GM23338 (cell line): ENCODE measurements around the gene CLUH. TPM values are rescaled to one million over a fixed set of nuclear protein-coding genes. Genes with fewer than 3 reads are reported as not detected.

Source experiments
- ATAC-seq: fragments of 200-7000 bp; cut with Tn5 transposase; 3 replicates; pipeline ENCODE4 v1.9.1; 2020
- DNase-seq: peaks from one replicate; pipeline ENCODE4 v3.0.0-alpha.2; 2015; ENCODE audit warnings: low spot score
- H2AFZ ChIP-seq: fragments of 200-600 bp; sonication (generic); 2 replicates; pipeline ENCODE4 v1.8.0; 2016; ENCODE audit warnings: antibody characterized with exemption, mild to moderate bottlenecking, moderate library complexity
- H3F3A ChIP-seq: fragments of 200-600 bp; sonication (generic); replicated peaks from 2 replicates; pipeline ENCODE4 v1.8.0; 2017; ENCODE audit warnings: antibody characterized with exemption, mixed run types, low read depth
- H3K27ac ChIP-seq: fragments of 200-600 bp; sonication (generic); 2 replicates; pipeline ENCODE4 v1.6.1; 2016; ENCODE audit warnings: low read depth
- H3K27me3 ChIP-seq: fragments of 200-600 bp; sonication (generic); 2 replicates; pipeline ENCODE4 v1.8.0; 2016; ENCODE audit warnings: mild to moderate bottlenecking, mixed run types, moderate library complexity; ENCODE audit not compliant: insufficient read depth
- H3K36me3 ChIP-seq: fragments of 200-600 bp; sonication (generic); 2 replicates; pipeline ENCODE4 v1.8.0; 2016; ENCODE audit warnings: mild to moderate bottlenecking; ENCODE audit not compliant: insufficient read depth
- H3K4me1 ChIP-seq: fragments of 200-600 bp; sonication (generic); 2 replicates; pipeline ENCODE4 v1.8.0; 2016; ENCODE audit warnings: mild to moderate bottlenecking, moderate library complexity; ENCODE audit not compliant: insufficient read depth
- H3K4me2 ChIP-seq: fragments of 200-600 bp; sonication (generic); 2 replicates; pipeline ENCODE4 v1.7.1; 2017; ENCODE audit warnings: mixed run types
- H3K4me3 ChIP-seq: fragments of 200-600 bp; sonication (generic); 2 replicates; pipeline ENCODE4 v1.6.1; 2016; ENCODE audit warnings: mixed run types
- H3K79me2 ChIP-seq: fragments of 200-600 bp; sonication (generic); replicated peaks from 2 replicates; pipeline ENCODE4 v1.8.0; 2017; ENCODE audit warnings: mild to moderate bottlenecking; ENCODE audit not compliant: insufficient read depth
- H3K9me2 ChIP-seq: fragments of 200-600 bp; sonication (generic); 2 replicates; pipeline ENCODE4 v1.8.0; 2017; ENCODE audit not compliant: insufficient read depth
- H4K20me1 ChIP-seq: fragments of 200-600 bp; sonication (generic); replicated peaks from 2 replicates; pipeline ENCODE4 v1.8.0; 2017; ENCODE audit warnings: mild to moderate bottlenecking; ENCODE audit not compliant: insufficient read depth
- H3K27ac Mint-ChIP-seq: 2 replicates; pipeline ENCODE4 v1.8.0; 2020; ENCODE audit warnings: inconsistent platforms, mild to moderate bottlenecking, moderate library complexity, mixed read lengths
- H3K27me3 Mint-ChIP-seq: 3 replicates; pipeline ENCODE4 v1.8.0; 2022; ENCODE audit warnings: low read depth, mild to moderate bottlenecking, moderate library complexity, mixed read lengths, inconsistent platforms; ENCODE audit not compliant: insufficient read depth, poor library complexity
- H3K36me3 Mint-ChIP-seq: 3 replicates; pipeline ENCODE4 v1.8.0; 2021; ENCODE audit warnings: low read depth, mild to moderate bottlenecking, inconsistent platforms, moderate library complexity, mixed read lengths
- H3K4me1 Mint-ChIP-seq: 3 replicates; pipeline ENCODE4 v1.8.0; 2020; ENCODE audit warnings: mild to moderate bottlenecking, inconsistent platforms, mixed read lengths
- H3K4me3 Mint-ChIP-seq: 3 replicates; pipeline ENCODE4 v1.8.0; 2021; ENCODE audit warnings: moderate library complexity, mild to moderate bottlenecking, inconsistent platforms, mixed read lengths
- H3K9me3 Mint-ChIP-seq: 3 replicates; pipeline ENCODE4 v1.8.0; 2020; ENCODE audit warnings: moderate library complexity, mild to moderate bottlenecking, inconsistent platforms, mixed read lengths
- CREB1 ChIP-seq: fragments of 250-450 bp; sonication (Bioruptor Pico); IDR thresholded peaks from 2 replicates; pipeline ENCODE4 v1.5.0; 2020; ENCODE audit warnings: low read depth, mild to moderate bottlenecking, moderate library complexity
- CTCF ChIP-seq, 2 experiments: fragments of 200-600 bp in 1 of 2; sonication (generic) in 1 of 2; conservative IDR thresholded peaks; 2 replicates each; pipeline versions ENCODE4 v1.5.1 to v1.6.1; 2016 to 2017; ENCODE audit warnings: antibody characterized with exemption in 2 of 2, low read depth in 2 of 2, mild to moderate bottlenecking in 2 of 2, moderate library complexity in 1 of 2
- ETS1 ChIP-seq: IDR thresholded peaks from 2 replicates; pipeline ENCODE4 v1.6.1; 2016; ENCODE audit warnings: antibody characterized with exemption
- EZH2 ChIP-seq: fragments of 200-600 bp; sonication (generic); IDR thresholded peaks from one replicate; pipeline ENCODE4 v1.8.0; 2017; ENCODE audit warnings: antibody characterized with exemption, mild to moderate bottlenecking, low read depth; ENCODE audit not compliant: unreplicated experiment
- EZH2phosphoT487 ChIP-seq: fragments of 200-600 bp; sonication (generic); IDR thresholded peaks from one replicate; pipeline ENCODE4 v1.8.1; 2018; ENCODE audit warnings: antibody characterized with exemption; ENCODE audit not compliant: unreplicated experiment
- JUNB ChIP-seq: IDR thresholded peaks from one replicate; pipeline ENCODE4 v1.6.1; 2016; ENCODE audit warnings: antibody characterized with exemption; ENCODE audit not compliant: unreplicated experiment
- POLR2AphosphoS5 ChIP-seq: IDR thresholded peaks from 2 replicates; pipeline ENCODE4 v1.6.1; 2016; ENCODE audit warnings: antibody characterized with exemption, low read depth
- REST ChIP-seq: IDR thresholded peaks from one replicate; pipeline ENCODE4 v1.6.1; 2018; ENCODE audit warnings: antibody characterized with exemption; ENCODE audit not compliant: unreplicated experiment
- STAT1 ChIP-seq: IDR thresholded peaks from one replicate; pipeline ENCODE4 v1.6.1; 2016; ENCODE audit warnings: antibody characterized with exemption; ENCODE audit not compliant: unreplicated experiment
- ZNF114 ChIP-seq: fragments of 250-450 bp; sonication (Bioruptor Pico); IDR thresholded peaks from 2 replicates; pipeline ENCODE4 v1.5.0; 2020; ENCODE audit warnings: mild to moderate bottlenecking, moderate library complexity
- ZNF331 ChIP-seq: fragments of 250-450 bp; sonication (Bioruptor Pico); IDR thresholded peaks from 2 replicates; pipeline ENCODE4 v1.5.0; 2020; ENCODE audit warnings: low read depth, mild to moderate bottlenecking, moderate library complexity
- polyA plus RNA-seq: library from polyadenylated mRNA; unstranded; fragments of >200 nt; fragmentation: Nextera tagmentation; extraction: Ambion mirVana; gene quantifications from 2 replicates; pipeline ENCODE4 v1.2.1, GENCODE V29; 2016
- total RNA-seq: library from RNA; depleted of rRNA; stranded (reverse); fragments of >200 nt; shearing (Covaris generic); gene quantifications from 2 replicates; pipeline ENCODE4 v1.2.3, GENCODE V29; 2014

Gene CLUH
- total and polyA plus RNA-seq, 2 experiments from 2014 or later, result 23.5 to 90.0 TPM

- TF ChIP-seq CTCF (conservative IDR thresholded peaks at IDR 0.05; ENCODE audit: low read depth in 2 of 2) (no peak), ZNF331 (no peak), EZH2phosphoT487 (no peak), REST (no peak), ETS1 (no peak), EZH2 (no peak), CREB1 (CRISPR knock-in tag) (no peak), STAT1 (no peak), JUNB (no peak), ZNF114 (CRISPR knock-in tag) (no peak)
Observed at GRCh38 chr17:2712300-2713043, 908 bp upstream of the CLUH start (continued).

- peak; percentile 25 for ATAC-seq
- no peak overlapping the region for H3K27ac Mint-ChIP-seq
- H4K20me1 ChIP-seq, result peaks cover 10% of the 10 kb centered on the region
- H3K4me1 Mint-ChIP-seq, result peaks cover 38% of the 10 kb centered on the region
- H3F3A ChIP-seq, result peaks cover 19% of the 10 kb centered on the region; the same call in 1 of the 2 replicates
- H3K79me2 ChIP-seq, result peaks cover 50% of the 10 kb centered on the region
- peak; percentile 68 for DNase-seq
- peak overlapping the region; percentile 56; the same call in 1 of the 2 replicates for H2AFZ ChIP-seq
- no peaks in the 10 kb centered on the region for H3K36me3 ChIP-seq
- H3K36me3 Mint-ChIP-seq, result no peaks in the 10 kb centered on the region; the same call in 2 of the 3 replicates
- peak overlapping the region; percentile 84 for H3K4me3 Mint-ChIP-seq
- H3K4me2 ChIP-seq, result peak overlapping the region; percentile 92
- H3K9me2 ChIP-seq, result no peaks in the 10 kb centered on the region
- H3K27ac ChIP-seq, result no peak overlapping the region
- H3K4me1 ChIP-seq, result peaks cover 32% of the 10 kb centered on the region
- H3K27me3 Mint-ChIP-seq, result peaks cover 23% of the 10 kb centered on the region
- peak overlapping the region; percentile 74 for H3K4me3 ChIP-seq
- H3K27me3 ChIP-seq, result peaks cover 22% of the 10 kb centered on the region; the same call in 1 of the 2 replicates
- no peaks in the 10 kb centered on the region for H3K9me3 Mint-ChIP-seq
- TF ChIP-seq POLR2AphosphoS5 (no peak), STAT1 (no peak), CREB1 (CRISPR knock-in tag) (no peak), ETS1 (no peak)
Observed at GRCh38 chr17:2710803-2711607, 559 bp downstream of the CLUH start.
